Measurements from ENCODE around the gene CCDC194. TPM values are rescaled to one million over a fixed set of nuclear protein-coding genes. Genes with fewer than 3 reads are reported as not detected.

Gene CCDC194
- not detected in 5 replicates for total RNA-seq (2022; extraction: Qiagen RNA extraction; ENCODE audit: low read depth)

GRCh38 chr19:17393914-17394313, at the start of gene CCDC194:
Gene CCDC194, minus strand, starts transcription at chr19:17394196. Its CDS starts 38 bp downstream, at chr19:17394158.

GRCh38 chr19:17419621-17420474, 25.9 kb upstream of the CCDC194 start, which contains the start of gene MVB12A:
Gene MVB12A, plus strand, starts transcription at chr19:17420047. Its CDS starts 89 bp downstream, at chr19:17420136.

GRCh38 chr19:17405250-17406045, 11.5 kb upstream of the CCDC194 start, which contains the start of gene BST2:
Gene BST2, minus strand, starts transcription at chr19:17405630. Its CDS starts 55 bp downstream, at chr19:17405575.

GRCh38 chr19:17376935-17377600, 16.9 kb downstream of the CCDC194 start, which contains the start of gene PLVAP:
Gene PLVAP, minus strand, starts transcription at chr19:17377342. Its CDS starts 54 bp downstream, at chr19:17377288.

Other genes starting within 250 kb of the CCDC194 start
- gene USE1, start 178.8 kb downstream of the CCDC194 start, total RNA-seq (2022; extraction: Qiagen RNA extraction; ENCODE audit: low read depth), result 13.2 to 17.2 TPM (median 16.4 TPM) in 5 replicates
- gene OCEL1, start 168.0 kb downstream of the CCDC194 start, total RNA-seq (2022; extraction: Qiagen RNA extraction; ENCODE audit: low read depth), result 9.6 to 12.2 TPM (median 12.0 TPM) in 5 replicates
- gene NR2F6, start 148.3 kb downstream of the CCDC194 start, total RNA-seq (2022; extraction: Qiagen RNA extraction; ENCODE audit: low read depth), result 23.8 to 61.8 TPM (median 55.3 TPM) in 5 replicates
- gene USHBP1, start 129.5 kb downstream of the CCDC194 start, total RNA-seq (2022; extraction: Qiagen RNA extraction; ENCODE audit: low read depth), result not detected in 5 replicates
- gene BABAM1, start 126.8 kb downstream of the CCDC194 start, total RNA-seq (2022; extraction: Qiagen RNA extraction; ENCODE audit: low read depth), result 61.0 to 67.8 TPM (median 65.2 TPM) in 5 replicates
- gene ANKLE1, start 112.3 kb downstream of the CCDC194 start, total RNA-seq (2022; extraction: Qiagen RNA extraction; ENCODE audit: low read depth), result 0.30 to 0.94 TPM (median 0.66 TPM) in 5 replicates
- gene ABHD8, start 90.8 kb downstream of the CCDC194 start, total RNA-seq (2022; extraction: Qiagen RNA extraction; ENCODE audit: low read depth), result 2.6 to 3.8 TPM (median 3.4 TPM) in 5 replicates
- 69.3 to 104 TPM (median 95.7 TPM) in 5 replicates for gene MRPL34, start 88.3 kb downstream of the CCDC194 start, total RNA-seq (2022; extraction: Qiagen RNA extraction; ENCODE audit: low read depth)
- 66.5 to 75.4 TPM (median 69.7 TPM) in 5 replicates for gene DDA1, start 84.6 kb downstream of the CCDC194 start, total RNA-seq (2022; extraction: Qiagen RNA extraction; ENCODE audit: low read depth)
- gene ANO8, start 59.3 kb downstream of the CCDC194 start, total RNA-seq (2022; extraction: Qiagen RNA extraction; ENCODE audit: low read depth), result 2.8 to 4.7 TPM (median 4.0 TPM) in 5 replicates
- gene GTPBP3, start 56.6 kb downstream of the CCDC194 start, total RNA-seq (2022; extraction: Qiagen RNA extraction; ENCODE audit: low read depth), result 15.7 to 23.4 TPM (median 21.9 TPM) in 5 replicates
- gene PLVAP, start 16.9 kb downstream of the CCDC194 start, total RNA-seq (2022; extraction: Qiagen RNA extraction; ENCODE audit: low read depth), result not detected in 5 replicates
- gene BST2, start 11.4 kb upstream of the CCDC194 start, total RNA-seq (2022; extraction: Qiagen RNA extraction; ENCODE audit: low read depth), result 0.10 to 0.14 TPM in 2 of 5 replicates, not detected in the others
- 28.2 to 42.0 TPM (median 39.8 TPM) in 5 replicates for gene MVB12A, start 25.9 kb upstream of the CCDC194 start, total RNA-seq (2022; extraction: Qiagen RNA extraction; ENCODE audit: low read depth)
- gene TMEM221, start 54.5 kb upstream of the CCDC194 start, total RNA-seq (2022; extraction: Qiagen RNA extraction; ENCODE audit: low read depth), result 0.56 to 0.92 TPM (median 0.74 TPM) in 5 replicates
- not detected in 5 replicates for gene NXNL1, start 66.7 kb upstream of the CCDC194 start, total RNA-seq (2022; extraction: Qiagen RNA extraction; ENCODE audit: low read depth)
- gene SLC27A1, start 76.3 kb upstream of the CCDC194 start, total RNA-seq (2022; extraction: Qiagen RNA extraction; ENCODE audit: low read depth), result 2.0 to 3.4 TPM (median 2.8 TPM) in 5 replicates
- 43.1 to 77.3 TPM (median 74.1 TPM) in 5 replicates for gene PGLS, start 117.5 kb upstream of the CCDC194 start, total RNA-seq (2022; extraction: Qiagen RNA extraction; ENCODE audit: low read depth)
- gene COLGALT1, start 161.5 kb upstream of the CCDC194 start, total RNA-seq (2022; extraction: Qiagen RNA extraction; ENCODE audit: low read depth), result 56.1 to 75.0 TPM (median 69.7 TPM) in 5 replicates

Data from A549 treated with CpdA at 1 μM for 4 hours (cell line).